SK-N-SH (cell line): ENCODE results near the gene SLC2A9. TPM values are rescaled to one million over a fixed set of nuclear protein-coding genes. Genes with fewer than 3 reads are reported as not detected.

Source experiments
- CTCF ChIA-PET: fragments of 300-600, 350-600 bp; formaldehyde crosslinking; extraction: SDS; loops from one replicate; lab custom pipeline; 2021; lab: Yijun Ruan, JAX
- POLR2A ChIA-PET: fragments of 350-600 bp; sonication (Branson Sonifier 250); formaldehyde crosslinking; extraction: SDS; loops from one replicate; lab custom pipeline; 2020; ENCODE audit warnings: antibody characterized with exemption, inconsistent platforms; lab: Yijun Ruan, JAX
- DNase-seq: peaks from one replicate; pipeline ENCODE4 v3.0.0; 2012
- H2AFZ ChIP-seq: fragments of 200-600 bp; sonication (generic); 2 replicates; pipeline ENCODE4 v1.8.1; 2016; ENCODE audit warnings: antibody characterized with exemption, mild to moderate bottlenecking, low read depth
- H3F3A ChIP-seq: fragments of 200-600 bp; sonication (generic); replicated peaks from 2 replicates; pipeline ENCODE3; 2016; ENCODE audit warnings: antibody characterized with exemption, mild to moderate bottlenecking; ENCODE audit not compliant: insufficient read depth
- H3K27ac ChIP-seq, 2 experiments: fragments of 200-500 bp in 1 of 2; fragments of 200-600 bp in 1 of 2; sonication (Bioruptor generic) in 1 of 2; sonication (generic), shearing (Covaris generic) in 1 of 2; 2 replicates each; pipeline versions ENCODE4 v1.5.1 to v1.6.1; 2014 to 2016; ENCODE audit warnings: low read depth in 2 of 2, inconsistent platforms in 1 of 2, low read length in 1 of 2, mild to moderate bottlenecking in 1 of 2, mixed read lengths in 1 of 2
- H3K27me3 ChIP-seq: fragments of 200-600 bp; sonication (generic), shearing (Covaris generic); 2 replicates; pipeline ENCODE4 v1.6.1; 2016; ENCODE audit warnings: mixed run types; ENCODE audit not compliant: insufficient read depth
- H3K36me3 ChIP-seq, 2 experiments: fragments of 200-500 bp in 1 of 2; fragments of 200-600 bp in 1 of 2; sonication (Bioruptor generic) in 1 of 2; sonication (generic) in 1 of 2; replicated peaks in 1 of 2; 2 replicates each; pipeline versions ENCODE3 to v1.5.1; 2014 to 2016; ENCODE audit warnings: low read length in 1 of 2, mild to moderate bottlenecking in 1 of 2; ENCODE audit not compliant: insufficient read depth in 2 of 2, control insufficient read depth in 1 of 2
- H3K4me1 ChIP-seq, 2 experiments: fragments of 200-500 bp in 1 of 2; fragments of 200-600 bp in 1 of 2; sonication (Bioruptor generic) in 1 of 2; sonication (generic), shearing (Covaris generic) in 1 of 2; 2 replicates each; pipeline versions ENCODE4 v1.5.1 to v1.6.1; 2014 to 2016; ENCODE audit warnings: low read depth in 1 of 2, low read length in 1 of 2, mixed run types in 1 of 2; ENCODE audit not compliant: insufficient read depth in 2 of 2, control insufficient read depth in 1 of 2
- H3K4me2 ChIP-seq: fragments of 200-600 bp; sonication (generic), shearing (Covaris generic); 2 replicates; pipeline ENCODE4 v1.6.1; 2017; ENCODE audit warnings: mixed run types
- H3K4me3 ChIP-seq, 2 experiments: fragments of 200-500 bp in 1 of 2; fragments of 200-600 bp in 1 of 2; sonication (Bioruptor generic) in 1 of 2; sonication (generic), shearing (Covaris generic) in 1 of 2; 2 replicates each; pipeline versions ENCODE4 v1.5.1 to v1.8.1; 2014 to 2016; ENCODE audit warnings: low read depth in 2 of 2, inconsistent platforms in 1 of 2, low read length in 1 of 2, mild to moderate bottlenecking in 1 of 2, mixed read lengths in 1 of 2, moderate library complexity in 1 of 2
- H3K79me2 ChIP-seq: fragments of 200-600 bp; sonication (generic); 2 replicates; pipeline ENCODE4 v1.8.1; 2017; ENCODE audit warnings: mild to moderate bottlenecking; ENCODE audit not compliant: insufficient read depth
- H3K9ac ChIP-seq: fragments of 200-600 bp; sonication (generic); 2 replicates; pipeline ENCODE4 v1.6.1; 2017; ENCODE audit warnings: mixed run types
- H3K9me2 ChIP-seq: fragments of 200-600 bp; sonication (generic); 2 replicates; pipeline ENCODE4 v1.6.1; 2017; ENCODE audit warnings: mixed run types
- H3K9me3 ChIP-seq: fragments of 200-600 bp; sonication (generic); 2 replicates; pipeline ENCODE4 v1.6.1; 2017; ENCODE audit warnings: mixed run types, mild to moderate bottlenecking, moderate library complexity
- H4K20me1 ChIP-seq: fragments of 200-600 bp; sonication (generic); 2 replicates; pipeline ENCODE4 v1.6.1; 2017; ENCODE audit warnings: mild to moderate bottlenecking, mixed run types; ENCODE audit not compliant: insufficient read depth
- ELF1 ChIP-seq: IDR thresholded peaks from 2 replicates; pipeline ENCODE4 v1.4.0; 2012
- EP300 ChIP-seq, 2 experiments: IDR thresholded peaks; 2 replicates each; pipeline versions ENCODE4 v1.4.0 to v1.6.1; 2012; ENCODE audit warnings: borderline replicate concordance in 1 of 2, low read depth in 1 of 2, low read length in 1 of 2
- FOSL2 ChIP-seq: IDR thresholded peaks from 2 replicates; pipeline ENCODE4 v1.4.0; 2012; ENCODE audit warnings: low read depth, mild to moderate bottlenecking, moderate library complexity, borderline replicate concordance
- GABPA ChIP-seq: IDR thresholded peaks from 2 replicates; pipeline ENCODE4 v1.4.0; 2012; ENCODE audit warnings: low read depth, mild to moderate bottlenecking
- GATA2 ChIP-seq: sonication (generic); formaldehyde crosslinking; IDR thresholded peaks from 2 replicates; pipeline ENCODE4 v1.5.0; 2020; ENCODE audit warnings: mild to moderate bottlenecking, missing genetic modification reagents
- JUND ChIP-seq: IDR thresholded peaks from 2 replicates; pipeline ENCODE4 v1.4.0; 2012
- MAX ChIP-seq: IDR thresholded peaks from 2 replicates; pipeline ENCODE4 v1.4.0; 2012; ENCODE audit warnings: low read depth
- NFIC ChIP-seq: IDR thresholded peaks from 2 replicates; pipeline ENCODE4 v1.4.0; 2012; ENCODE audit warnings: borderline replicate concordance
- NRF1 ChIP-seq: IDR thresholded peaks from 2 replicates; pipeline ENCODE4 v1.6.1; 2012; ENCODE audit warnings: low read depth, mild to moderate bottlenecking, low read length
- POLR2AphosphoS5 ChIP-seq: IDR thresholded peaks from 2 replicates; pipeline ENCODE4 v1.6.1; 2012; ENCODE audit warnings: low read depth, low read length
- RAD21 ChIP-seq: IDR thresholded peaks from 2 replicates; pipeline ENCODE4 v1.6.1; 2012; ENCODE audit warnings: mild to moderate bottlenecking, low read length
- RCOR1 ChIP-seq: fragments of 150-350 bp; IDR thresholded peaks from 2 replicates; pipeline ENCODE4 v1.6.1; 2017; ENCODE audit warnings: antibody characterized with exemption, low read length
- SIN3A ChIP-seq: IDR thresholded peaks from 2 replicates; pipeline ENCODE4 v1.6.1; 2012; ENCODE audit warnings: low read depth, mild to moderate bottlenecking, low read length, moderate library complexity, borderline replicate concordance
- SMC3 ChIP-seq: IDR thresholded peaks from 2 replicates; pipeline ENCODE4 v1.6.1; 2012; ENCODE audit warnings: low read depth, low read length, improper control_type of control experiment
- TEAD4 ChIP-seq: IDR thresholded peaks from 2 replicates; pipeline ENCODE4 v1.4.0; 2012; ENCODE audit warnings: mild to moderate bottlenecking, borderline replicate concordance; ENCODE audit not compliant: insufficient read depth
- USF1 ChIP-seq: IDR thresholded peaks from 2 replicates; pipeline ENCODE4 v1.4.0; 2012; ENCODE audit warnings: low read depth, borderline replicate concordance
- ZBTB33 ChIP-seq: IDR thresholded peaks from 2 replicates; pipeline ENCODE4 v1.4.0; 2012; ENCODE audit warnings: low read depth, borderline replicate concordance
- WGBS: methylation state at CpG from one replicate; pipeline ENCODE4 v1.1.6; 2017; ENCODE audit warnings: low lambda C conversion rate; 5-methylcytosine and 5-hydroxymethylcytosine counted together
- polyA plus RNA-seq, 3 experiments: library from polyadenylated mRNA; depleted of rRNA; stranded (reverse); fragments of >200 nt; gene quantifications; 2 replicates each; pipeline ENCODE4 v1.2.3, GENCODE V29; 2012
- TF ChIP-seq, protein P1 (sequence below): IDR thresholded peaks from 2 replicates; pipeline ENCODE4; 2012
- TF ChIP-seq, protein P2 (sequence below): IDR thresholded peaks from 2 replicates; pipeline ENCODE4 v1.6.1; 2012; ENCODE audit warnings: mild to moderate bottlenecking, low read depth, low read length, moderate library complexity
- TF ChIP-seq, protein P3 (sequence below): fragments of 150-350 bp; IDR thresholded peaks from 2 replicates; pipeline ENCODE4 v1.6.1; 2016; ENCODE audit warnings: mild to moderate bottlenecking, low read depth, low read length

Gene SLC2A9
- polyA plus RNA-seq, 1 of the 3 experiments (the other 2 are of a cell fraction), result not detected

GRCh38 chr4:10006231-10006600, 15.1 kb downstream of the SLC2A9 start (continued):
- TF ChIP-seq ZBTB33 (no peak), EP300 (IDR thresholded peaks at IDR 0.05; ENCODE audit: borderline replicate concordance in 1 of 2, low read depth in 1 of 2, low read length in 1 of 2) (no peak), RAD21 (no peak), NRF1 (no peak), SMC3 (no peak), USF1 (no peak), NFIC (no peak)
- TF ChIP-seq, protein P1, sequence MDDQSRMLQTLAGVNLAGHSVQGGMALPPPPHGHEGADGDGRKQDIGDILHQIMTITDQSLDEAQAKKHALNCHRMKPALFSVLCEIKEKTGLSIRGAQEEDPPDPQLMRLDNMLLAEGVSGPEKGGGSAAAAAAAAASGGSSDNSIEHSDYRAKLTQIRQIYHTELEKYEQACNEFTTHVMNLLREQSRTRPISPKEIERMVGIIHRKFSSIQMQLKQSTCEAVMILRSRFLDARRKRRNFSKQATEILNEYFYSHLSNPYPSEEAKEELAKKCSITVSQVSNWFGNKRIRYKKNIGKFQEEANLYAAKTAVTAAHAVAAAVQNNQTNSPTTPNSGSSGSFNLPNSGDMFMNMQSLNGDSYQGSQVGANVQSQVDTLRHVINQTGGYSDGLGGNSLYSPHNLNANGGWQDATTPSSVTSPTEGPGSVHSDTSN, result no peak

DNA sequence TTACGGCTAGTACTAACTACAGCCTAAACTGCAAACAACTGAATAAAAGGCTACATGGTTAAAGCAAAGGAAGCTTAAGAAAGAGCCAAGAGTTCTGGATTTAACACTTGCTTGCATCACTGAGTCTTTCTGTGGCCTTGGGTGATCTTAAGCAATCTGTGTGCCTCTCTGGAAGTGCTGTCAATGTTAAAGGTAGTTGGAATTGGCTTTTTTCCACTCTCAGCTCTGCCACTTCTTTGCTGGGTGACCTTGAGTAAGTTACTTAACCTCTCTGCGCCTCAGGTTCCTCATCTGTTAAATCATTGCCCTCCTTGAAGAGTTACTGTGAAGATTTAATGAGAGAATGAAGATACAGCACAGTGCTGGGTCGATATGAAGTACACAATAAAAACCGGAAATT, 15.7 kb downstream of the SLC2A9 start:
- Histone ChIP-seq H3F3A (no peaks in the 10 kb centered on the region), H2AFZ (no peak overlapping the region), H3K36me3 (no peaks in the 10 kb centered on the region), H3K27ac (no peak overlapping the region), H4K20me1 (no peaks in the 10 kb centered on the region), H3K9me3 (no peaks in the 10 kb centered on the region), H3K9me2 (no peaks in the 10 kb centered on the region), H3K4me1 (peaks cover 0 to 41% of the 10 kb centered on the region in 2 experiments; a peak in 2 of 4 replicates), H3K4me2 (no peak overlapping the region), H3K79me2 (no peaks in the 10 kb centered on the region), H3K9ac (no peak overlapping the region), H3K4me3 (no peak overlapping the region), H3K27me3 (no peaks in the 10 kb centered on the region)
- POLR2A ChIA-PET, result no interaction called here
- WGBS, result 17% methylated on average over 4 of the region's 4 CpGs
- CTCF ChIA-PET, result interaction anchor here (1.7 to 1.8 kb wide), 2 partner anchors 8 to 107 kb away, joined by 4 to 5 read pairs; no protein-coding TSS in a partner anchor
- no peak for DNase-seq
- TF ChIP-seq, protein P2, sequence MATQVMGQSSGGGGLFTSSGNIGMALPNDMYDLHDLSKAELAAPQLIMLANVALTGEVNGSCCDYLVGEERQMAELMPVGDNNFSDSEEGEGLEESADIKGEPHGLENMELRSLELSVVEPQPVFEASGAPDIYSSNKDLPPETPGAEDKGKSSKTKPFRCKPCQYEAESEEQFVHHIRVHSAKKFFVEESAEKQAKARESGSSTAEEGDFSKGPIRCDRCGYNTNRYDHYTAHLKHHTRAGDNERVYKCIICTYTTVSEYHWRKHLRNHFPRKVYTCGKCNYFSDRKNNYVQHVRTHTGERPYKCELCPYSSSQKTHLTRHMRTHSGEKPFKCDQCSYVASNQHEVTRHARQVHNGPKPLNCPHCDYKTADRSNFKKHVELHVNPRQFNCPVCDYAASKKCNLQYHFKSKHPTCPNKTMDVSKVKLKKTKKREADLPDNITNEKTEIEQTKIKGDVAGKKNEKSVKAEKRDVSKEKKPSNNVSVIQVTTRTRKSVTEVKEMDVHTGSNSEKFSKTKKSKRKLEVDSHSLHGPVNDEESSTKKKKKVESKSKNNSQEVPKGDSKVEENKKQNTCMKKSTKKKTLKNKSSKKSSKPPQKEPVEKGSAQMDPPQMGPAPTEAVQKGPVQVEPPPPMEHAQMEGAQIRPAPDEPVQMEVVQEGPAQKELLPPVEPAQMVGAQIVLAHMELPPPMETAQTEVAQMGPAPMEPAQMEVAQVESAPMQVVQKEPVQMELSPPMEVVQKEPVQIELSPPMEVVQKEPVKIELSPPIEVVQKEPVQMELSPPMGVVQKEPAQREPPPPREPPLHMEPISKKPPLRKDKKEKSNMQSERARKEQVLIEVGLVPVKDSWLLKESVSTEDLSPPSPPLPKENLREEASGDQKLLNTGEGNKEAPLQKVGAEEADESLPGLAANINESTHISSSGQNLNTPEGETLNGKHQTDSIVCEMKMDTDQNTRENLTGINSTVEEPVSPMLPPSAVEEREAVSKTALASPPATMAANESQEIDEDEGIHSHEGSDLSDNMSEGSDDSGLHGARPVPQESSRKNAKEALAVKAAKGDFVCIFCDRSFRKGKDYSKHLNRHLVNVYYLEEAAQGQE, result no peak
- TF ChIP-seq RCOR1, result no peak
- TF ChIP-seq ZBTB33, result no peak
- no peak for TF ChIP-seq ELF1
- no peak for TF ChIP-seq FOSL2
- no peak for TF ChIP-seq MAX
- TF ChIP-seq SIN3A, result no peak
- TF ChIP-seq, protein P3, sequence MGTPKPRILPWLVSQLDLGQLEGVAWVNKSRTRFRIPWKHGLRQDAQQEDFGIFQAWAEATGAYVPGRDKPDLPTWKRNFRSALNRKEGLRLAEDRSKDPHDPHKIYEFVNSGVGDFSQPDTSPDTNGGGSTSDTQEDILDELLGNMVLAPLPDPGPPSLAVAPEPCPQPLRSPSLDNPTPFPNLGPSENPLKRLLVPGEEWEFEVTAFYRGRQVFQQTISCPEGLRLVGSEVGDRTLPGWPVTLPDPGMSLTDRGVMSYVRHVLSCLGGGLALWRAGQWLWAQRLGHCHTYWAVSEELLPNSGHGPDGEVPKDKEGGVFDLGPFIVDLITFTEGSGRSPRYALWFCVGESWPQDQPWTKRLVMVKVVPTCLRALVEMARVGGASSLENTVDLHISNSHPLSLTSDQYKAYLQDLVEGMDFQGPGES, result no peak
- no peak for TF ChIP-seq JUND
- TF ChIP-seq USF1, result no peak
- no peak for TF ChIP-seq GATA2 (CRISPR knock-in tag)
- no peak for TF ChIP-seq NRF1
- no peak for TF ChIP-seq GABPA
- TF ChIP-seq POLR2AphosphoS5, result no peak
- no peak for TF ChIP-seq TEAD4
